ENCODE measurements around the gene ALDOA.
"Not testable (repeated sequence)": the region's sequence is repeated elsewhere in the genome, so short reads cannot be mapped to it uniquely, and the experiment has no call there.

ALDOA gene

DNA sequence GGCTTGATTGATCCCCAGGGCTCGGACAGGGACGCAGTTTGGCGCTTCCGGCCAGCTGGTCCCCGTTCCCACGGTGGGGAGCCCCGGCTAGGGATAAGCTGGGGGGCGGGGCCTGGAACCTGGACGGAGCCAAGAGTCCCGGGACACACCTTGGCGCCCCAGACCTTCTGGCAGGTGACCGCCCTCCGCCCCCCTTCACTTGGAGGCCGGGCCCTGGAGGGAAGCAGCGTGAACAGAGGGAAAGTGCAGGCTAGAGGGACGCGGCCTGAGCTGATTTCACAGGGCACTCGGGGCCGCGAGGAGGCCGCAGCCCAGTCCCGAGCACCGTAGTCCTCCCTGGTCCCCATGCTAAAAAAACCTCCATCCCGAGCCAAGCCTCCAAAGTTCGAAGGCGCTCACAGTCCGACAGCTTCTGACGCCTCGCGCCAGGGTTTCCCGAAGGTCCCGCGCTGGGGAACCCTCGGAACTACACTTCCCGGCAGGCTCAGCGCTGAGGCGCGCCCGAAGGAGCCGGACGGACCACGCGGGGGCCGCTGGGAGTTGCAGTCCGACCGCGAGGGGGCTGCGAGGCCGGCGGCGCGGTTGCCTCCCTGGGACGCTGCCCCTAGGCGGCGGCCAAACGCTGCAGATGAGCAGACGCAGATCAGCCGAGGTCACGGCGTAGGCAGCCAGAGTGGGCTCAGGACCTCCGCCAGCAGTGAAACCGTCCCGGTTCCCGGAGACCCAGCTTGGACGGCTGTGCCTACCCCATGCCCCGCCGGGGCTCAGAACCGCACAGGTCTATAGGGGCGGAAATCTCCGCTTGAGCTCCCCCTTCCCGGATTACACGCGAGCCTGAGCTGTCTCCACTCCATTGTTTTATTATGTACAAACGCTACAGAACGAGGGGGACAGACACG is 26.2 kb downstream of the ALDOA start, which contains the start of gene TBX6:
Gene TBX6 (minus strand): TSS at position 451 of the 899 bp plus-strand sequence. CDS start 731 bp downstream, outside the sequence.
- DNase-seq (ENCODE audit: low spot score), result peak; percentile 95

GRCh38 chr16:30092373-30093010 is 26.9 kb downstream of the ALDOA start:
- DNase-seq (ENCODE audit: low spot score), result peak; percentile 93

GRCh38 chr16:30094541-30095165 is 29.1 kb downstream of the ALDOA start:
- DNase-seq (ENCODE audit: low spot score), result no peak

- no peak for DNase-seq (ENCODE audit: low spot score)
Measured at GRCh38 chr16:30095166-30096078, 29.9 kb downstream of the ALDOA start.

DNA sequence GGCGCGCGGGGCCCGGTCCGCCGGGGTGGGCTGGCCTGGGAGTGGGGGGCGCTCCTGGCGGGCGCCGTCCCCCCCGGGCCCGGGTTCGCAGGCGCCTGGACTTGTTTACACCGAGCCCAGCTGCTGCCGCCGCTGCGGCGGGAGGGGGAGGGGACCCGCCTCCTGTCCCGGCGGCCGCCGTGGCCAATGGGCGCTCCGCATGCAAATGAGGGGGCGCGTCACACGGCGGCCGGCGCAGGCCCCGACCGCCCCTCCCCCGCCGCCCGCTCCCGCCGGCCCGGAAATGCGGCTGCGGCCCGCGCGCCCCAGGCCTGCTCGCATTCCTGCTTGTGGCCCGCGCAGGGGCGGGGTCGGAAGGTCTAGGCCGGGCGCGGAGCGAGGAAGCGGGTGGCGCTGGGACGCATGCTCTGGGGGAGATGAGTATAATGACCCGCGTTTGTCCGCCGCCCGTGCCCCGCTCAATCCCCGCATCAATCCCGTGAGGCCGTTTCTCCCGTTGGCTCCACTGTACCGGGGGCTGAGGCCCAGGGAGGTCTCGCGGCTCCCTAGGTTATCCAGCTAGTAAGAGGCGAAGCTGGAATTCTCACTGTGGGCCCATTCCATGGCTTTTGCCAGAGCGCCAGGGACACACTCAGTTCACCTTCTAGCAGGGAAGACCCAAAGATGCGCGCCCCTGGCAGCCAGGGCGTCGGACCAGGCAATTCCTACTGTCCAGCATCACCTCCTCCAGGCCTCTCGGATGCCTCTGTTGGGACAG is 30.7 kb downstream of the ALDOA start, which contains the start of gene YPEL3:
Gene YPEL3 (minus strand): TSS at position 109 of the 757 bp plus-strand sequence. CDS start 731 bp downstream, outside the sequence.
- peak; percentile 90 for DNase-seq (ENCODE audit: low spot score)

DNA sequence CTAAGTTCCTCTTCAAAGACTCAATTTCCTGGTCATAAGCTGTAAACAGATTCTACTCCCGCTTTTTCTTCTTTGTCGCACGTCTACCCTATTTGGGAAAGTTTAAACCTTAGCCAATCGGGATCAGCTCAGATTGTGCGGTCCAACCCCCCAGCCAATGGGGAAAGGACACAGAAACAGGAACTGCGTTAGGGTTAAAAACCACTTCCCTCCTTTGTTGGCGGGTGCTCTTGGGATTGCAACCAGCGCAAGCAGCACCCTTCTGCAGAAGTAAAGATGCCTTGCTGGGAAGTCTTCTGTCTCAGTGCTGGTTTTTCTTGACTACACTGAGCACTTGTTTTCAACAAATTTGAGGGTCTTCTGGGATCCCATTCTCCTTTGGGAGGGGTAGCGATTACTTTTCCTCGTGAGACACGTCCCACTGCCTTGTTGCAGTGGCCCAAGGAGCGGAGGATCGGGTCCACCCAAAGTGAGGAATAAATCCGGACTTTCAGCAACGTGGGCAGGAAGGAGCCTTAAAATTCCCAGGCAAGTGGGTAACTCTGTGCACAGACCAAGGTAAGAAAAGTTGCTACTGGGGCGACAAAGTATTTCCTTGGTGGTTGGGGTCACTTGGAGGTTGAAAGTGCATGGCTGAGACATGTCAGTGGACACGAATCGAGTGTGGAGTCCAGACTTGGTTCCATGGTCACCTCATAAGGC is 31.5 kb downstream of the ALDOA start:
- DNase-seq (ENCODE audit: low spot score), result no peak

- DNase-seq (ENCODE audit: low spot score), result no peak
Measured at GRCh38 chr16:30104090-30104489, 38.5 kb downstream of the ALDOA start.

GRCh38 chr16:30104492-30104891 is 38.9 kb downstream of the ALDOA start:
- no peak for DNase-seq (ENCODE audit: low spot score)

- DNase-seq (ENCODE audit: low spot score), result no peak
Measured at GRCh38 chr16:30108059-30108850, 42.7 kb downstream of the ALDOA start.

- DNase-seq (ENCODE audit: low spot score), result no peak
Measured at GRCh38 chr16:30110661-30111060, 45.1 kb downstream of the ALDOA start.

- DNase-seq (ENCODE audit: low spot score), result peak; percentile 66
Measured at GRCh38 chr16:30112197-30113030, 46.9 kb downstream of the ALDOA start.

- no peak for DNase-seq (ENCODE audit: low spot score)
Measured at GRCh38 chr16:30113031-30113710, 47.6 kb downstream of the ALDOA start, which contains the start of gene GDPD3. Gene GDPD3, minus strand, starts transcription at chr16:30113537. Its CDS starts 59 bp downstream, at chr16:30113478.

GRCh38 chr16:30113711-30114333 is 48.3 kb downstream of the ALDOA start:
- DNase-seq (ENCODE audit: low spot score), result no peak

- no peak for DNase-seq (ENCODE audit: low spot score)
Measured at GRCh38 chr16:30114411-30114810, 48.9 kb downstream of the ALDOA start.

DNA sequence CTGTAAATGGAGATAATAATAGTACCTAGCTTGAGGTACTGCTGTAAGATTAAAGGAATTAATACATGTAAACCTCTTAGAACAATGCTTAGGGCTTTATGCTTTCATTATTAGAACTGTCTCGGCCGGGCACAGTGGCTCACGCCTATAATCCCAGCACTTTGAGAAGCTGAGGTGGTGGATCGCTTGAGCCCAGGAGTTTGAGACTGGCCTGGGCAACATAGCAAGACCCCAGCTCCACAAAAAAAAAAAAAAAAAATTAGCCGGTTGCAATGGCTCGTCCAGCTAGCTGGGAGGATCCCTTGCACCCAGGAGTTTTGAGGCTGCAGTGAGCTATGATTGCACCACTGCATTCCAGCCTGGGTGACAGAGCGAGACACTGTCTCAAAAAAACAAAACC is 49.3 kb downstream of the ALDOA start:
- DNase-seq (ENCODE audit: low spot score), result not testable (repeated sequence)

DNA sequence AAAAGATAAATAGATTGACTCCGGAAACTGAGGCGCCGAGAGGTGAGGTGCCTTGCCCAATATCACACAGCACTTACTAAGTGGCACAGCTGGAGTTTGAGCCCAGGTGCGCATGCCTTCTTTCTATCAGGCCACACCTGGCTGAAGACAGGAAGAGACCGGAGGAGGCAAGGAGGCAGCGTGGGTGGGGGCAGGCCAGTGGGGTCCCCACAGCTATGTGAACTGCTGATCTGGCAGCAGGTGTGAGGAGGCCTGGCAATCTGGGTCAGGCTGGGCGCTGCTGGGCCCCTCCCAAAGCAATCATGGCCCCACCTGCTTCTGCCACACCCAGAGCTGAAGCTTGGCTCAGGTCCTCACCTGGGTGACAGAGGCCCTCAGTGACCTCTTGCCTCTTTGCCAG is 49.7 kb downstream of the ALDOA start:
- DNase-seq (ENCODE audit: low spot score), result no peak
